ENCODE measurements around the gene CLCA4. TPM values are rescaled to one million over a fixed set of nuclear protein-coding genes. Genes with fewer than 3 reads are reported as not detected.

Gene CLCA4
- total and polyA plus RNA-seq, 9 of the 15 experiments (the other 6 are each of a cell fraction or from before 2014, with no cell fraction given) = not detected

- Histone ChIP-seq H3K9me3 (replicated peaks; ENCODE audit: control insufficient read depth, insufficient read depth, low read depth, low read length) (no peaks in the 10 kb centered on the region), H3K4me3 (no peak overlapping the region), H3K27ac (ENCODE audit: extremely low read depth, low read depth, low read length) (no peak overlapping the region), H2AFZ (ENCODE audit: low read depth, low read length) (no peak overlapping the region), H3K36me3 (ENCODE audit: control insufficient read depth, insufficient read depth, low read length) (no peaks in the 10 kb centered on the region), H3K4me2 (ENCODE audit: insufficient read depth, low read length) (no peak overlapping the region), H4K20me1 (replicated peaks; ENCODE audit: control insufficient read depth, insufficient read depth, low read length) (no peaks in the 10 kb centered on the region), H3K79me2 (ENCODE audit: control insufficient read depth, insufficient read depth, low read length) (no peaks in the 10 kb centered on the region), H3K9ac (ENCODE audit: insufficient read depth in 1 of 2, low read depth in 2 of 2, low read length in 2 of 2) (no peak overlapping the region), H3K4me1 (replicated peaks in 1 of 2; ENCODE audit: control insufficient read depth in 2 of 2, insufficient read depth in 2 of 2, low read length in 2 of 2) (no peaks in the 10 kb centered on the region), H3K27me3 (ENCODE audit: control insufficient read depth in 2 of 2, insufficient read depth in 2 of 2, low read length in 2 of 2) (no peaks in the 10 kb centered on the region), H3K9me1 (ENCODE audit: control insufficient read depth, insufficient read depth, low read length) (no peaks in the 10 kb centered on the region)
- ChIA-PET CTCF (ENCODE audit: low intra/inter-chr PET ratio) (no interaction called here), POLR2A (interaction anchor here (0.8 kb wide), 1 partner anchor 14 kb away, joined by 4 read pairs; no protein-coding TSS in a partner anchor)
- no TSS peak for BruUV-seq (replicated peaks)
- ATAC-seq = no peak
- FAIRE-seq = no peak
- DNase-seq (ENCODE audit: extremely low read depth in 1 of 4, low spot score in 3 of 4) = no peak
- intact Hi-C loops (cut with micrococcal nuclease) (no loop called here), in situ Hi-C loops (cut with MboI) (no loop called here)
- no peak for TF ChIP-seq MBD2 (IDR thresholded peaks at IDR 0.05; ENCODE audit: borderline replicate concordance, low read depth)
- no peak for TF ChIP-seq BCOR (IDR thresholded peaks at IDR 0.05)
- TF ChIP-seq CCNT2 (IDR thresholded peaks at IDR 0.05; ENCODE audit: borderline replicate concordance, extremely low read depth, insufficient read length, low read depth, low read length) = no peak
- TF ChIP-seq RBBP5 (IDR thresholded peaks at IDR 0.05; ENCODE audit: borderline replicate concordance, insufficient read depth, low read length, poor library complexity, severe bottlenecking) = no peak
- no peak for TF ChIP-seq PTTG1 (tag; IDR thresholded peaks at IDR 0.05; ENCODE audit: low read depth)
- TF ChIP-seq ZFP36 (IDR thresholded peaks at IDR 0.05; ENCODE audit: low read depth, low read length, partially characterized antibody) = no peak
- TF ChIP-seq CHD7 (IDR thresholded peaks at IDR 0.05; ENCODE audit: low read depth, low read length) = no peak
- TF ChIP-seq SP1 (CRISPR knock-in tag; IDR thresholded peaks at IDR 0.05) = no peak
- TF ChIP-seq SP2 (IDR thresholded peaks at IDR 0.05; ENCODE audit: extremely low read depth, low read depth, low read length, poor library complexity, severe bottlenecking) = no peak
Observed at GRCh38 chr1:86542631-86543030, 4.2 kb upstream of the CLCA4 start.

Data from K562 (cell line).